ENCODE results near the gene PIH1D1.

GRCh38 chr19:49458567-49458903, 6.9 kb upstream of the PIH1D1 start:
- TF ChIP-seq, protein P1, sequence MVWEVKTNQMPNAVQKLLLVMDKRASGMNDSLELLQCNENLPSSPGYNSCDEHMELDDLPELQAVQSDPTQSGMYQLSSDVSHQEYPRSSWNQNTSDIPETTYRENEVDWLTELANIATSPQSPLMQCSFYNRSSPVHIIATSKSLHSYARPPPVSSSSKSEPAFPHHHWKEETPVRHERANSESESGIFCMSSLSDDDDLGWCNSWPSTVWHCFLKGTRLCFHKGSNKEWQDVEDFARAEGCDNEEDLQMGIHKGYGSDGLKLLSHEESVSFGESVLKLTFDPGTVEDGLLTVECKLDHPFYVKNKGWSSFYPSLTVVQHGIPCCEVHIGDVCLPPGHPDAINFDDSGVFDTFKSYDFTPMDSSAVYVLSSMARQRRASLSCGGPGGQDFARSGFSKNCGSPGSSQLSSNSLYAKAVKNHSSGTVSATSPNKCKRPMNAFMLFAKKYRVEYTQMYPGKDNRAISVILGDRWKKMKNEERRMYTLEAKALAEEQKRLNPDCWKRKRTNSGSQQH (CRISPR knock-in tag; IDR thresholded peaks at IDR 0.05; ENCODE audit: low read depth) = no peak
- TF ChIP-seq ZMAT3 (CRISPR knock-in tag; conservative IDR thresholded peaks at IDR 0.05) (no peak), MEIS2 (CRISPR knock-in tag; IDR thresholded peaks at IDR 0.05) (no peak), TCF7L2 (IDR thresholded peaks at IDR 0.05; ENCODE audit: low read depth, low read length) (no peak), ZNF670 (CRISPR knock-in tag; IDR thresholded peaks at IDR 0.05; ENCODE audit: borderline replicate concordance) (no peak), HIVEP1 (CRISPR knock-in tag; IDR thresholded peaks at IDR 0.05) (no peak), MAFF (IDR thresholded peaks at IDR 0.05; ENCODE audit: low read depth, low read length) (no peak), STAG1 (CRISPR knock-in tag; IDR thresholded peaks at IDR 0.05) (no peak), ATF6 (CRISPR knock-in tag; conservative IDR thresholded peaks at IDR 0.05) (no peak), MAFK (conservative IDR thresholded peaks at IDR 0.05 in 1 of 2, IDR thresholded peaks at IDR 0.05 in 1 of 2; ENCODE audit: low read length in 2 of 2) (no peak)
- TF ChIP-seq, protein P2, sequence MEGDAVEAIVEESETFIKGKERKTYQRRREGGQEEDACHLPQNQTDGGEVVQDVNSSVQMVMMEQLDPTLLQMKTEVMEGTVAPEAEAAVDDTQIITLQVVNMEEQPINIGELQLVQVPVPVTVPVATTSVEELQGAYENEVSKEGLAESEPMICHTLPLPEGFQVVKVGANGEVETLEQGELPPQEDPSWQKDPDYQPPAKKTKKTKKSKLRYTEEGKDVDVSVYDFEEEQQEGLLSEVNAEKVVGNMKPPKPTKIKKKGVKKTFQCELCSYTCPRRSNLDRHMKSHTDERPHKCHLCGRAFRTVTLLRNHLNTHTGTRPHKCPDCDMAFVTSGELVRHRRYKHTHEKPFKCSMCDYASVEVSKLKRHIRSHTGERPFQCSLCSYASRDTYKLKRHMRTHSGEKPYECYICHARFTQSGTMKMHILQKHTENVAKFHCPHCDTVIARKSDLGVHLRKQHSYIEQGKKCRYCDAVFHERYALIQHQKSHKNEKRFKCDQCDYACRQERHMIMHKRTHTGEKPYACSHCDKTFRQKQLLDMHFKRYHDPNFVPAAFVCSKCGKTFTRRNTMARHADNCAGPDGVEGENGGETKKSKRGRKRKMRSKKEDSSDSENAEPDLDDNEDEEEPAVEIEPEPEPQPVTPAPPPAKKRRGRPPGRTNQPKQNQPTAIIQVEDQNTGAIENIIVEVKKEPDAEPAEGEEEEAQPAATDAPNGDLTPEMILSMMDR (CRISPR knock-in tag; IDR thresholded peaks at IDR 0.05) = no peak
- TF ChIP-seq, protein P3, sequence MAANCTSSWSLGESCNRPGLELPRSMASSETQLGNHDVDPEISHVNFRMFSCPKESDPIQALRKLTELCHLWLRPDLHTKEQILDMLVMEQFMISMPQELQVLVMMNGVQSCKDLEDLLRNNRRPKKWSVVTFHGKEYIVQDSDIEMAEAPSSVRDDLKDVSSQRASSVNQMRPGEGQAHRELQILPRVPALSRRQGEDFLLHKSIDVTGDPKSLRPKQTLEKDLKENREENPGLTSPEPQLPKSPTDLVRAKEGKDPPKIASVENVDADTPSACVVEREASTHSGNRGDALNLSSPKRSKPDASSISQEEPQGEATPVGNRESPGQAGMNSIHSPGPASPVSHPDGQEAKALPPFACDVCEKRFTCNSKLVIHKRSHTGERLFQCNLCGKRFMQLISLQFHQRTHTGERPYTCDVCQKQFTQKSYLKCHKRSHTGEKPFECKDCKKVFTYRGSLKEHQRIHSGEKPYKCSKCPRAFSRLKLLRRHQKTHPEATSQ (CRISPR knock-in tag; IDR thresholded peaks at IDR 0.05; ENCODE audit: borderline replicate concordance) = no peak
